IPS-15b (cell line): ENCODE measurements around the gene PSMB8.

ENCODE experiments used
- H3K27me3 ChIP-seq: one replicate; pipeline ENCODE4 v1.6.1; 2013; ENCODE audit warnings: low read length; ENCODE audit not compliant: control insufficient read depth, insufficient read depth
- H3K36me3 ChIP-seq: one replicate; pipeline ENCODE4 v1.6.1; 2013; ENCODE audit warnings: low read length; ENCODE audit not compliant: control insufficient read depth, insufficient read depth
- H3K4me1 ChIP-seq: one replicate; pipeline ENCODE4 v1.6.1; 2013; ENCODE audit warnings: mild to moderate bottlenecking, low read length; ENCODE audit not compliant: control insufficient read depth, insufficient read depth
- H3K4me3 ChIP-seq: one replicate; pipeline ENCODE4 v1.5.1; 2013; ENCODE audit warnings: low read depth, low read length
- H3K9ac ChIP-seq: one replicate; pipeline ENCODE4 v1.6.1; 2013; ENCODE audit warnings: low read depth, mild to moderate bottlenecking, low read length
- H3K9me3 ChIP-seq: one replicate; pipeline ENCODE4 v1.6.1; 2013; ENCODE audit warnings: mild to moderate bottlenecking, low read length; ENCODE audit not compliant: control insufficient read depth, insufficient read depth

The PSMB8 gene

DNA sequence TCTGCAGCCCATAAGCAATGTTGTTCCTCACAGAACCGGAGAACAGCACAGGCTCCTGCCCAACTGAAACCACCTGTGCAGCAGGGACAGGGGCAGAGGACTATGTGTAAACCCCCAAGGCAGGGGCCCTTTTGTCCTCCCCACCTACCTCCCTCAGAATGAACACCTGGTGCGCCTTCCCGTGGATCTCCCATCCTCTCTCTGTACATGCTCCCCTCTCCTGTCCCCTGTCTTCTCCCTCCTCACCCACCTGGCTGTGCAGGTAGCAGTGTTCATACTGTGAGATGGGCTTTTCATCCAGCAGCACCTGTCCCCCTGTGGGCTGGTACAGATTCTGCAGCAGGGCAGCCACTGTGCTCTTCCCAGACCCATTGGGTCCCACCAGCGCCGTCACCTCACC, 13.8 kb downstream of the PSMB8 start:
- H3K4me1 ChIP-seq: no peaks in the 10 kb centered on the region
- no peak overlapping the region for H3K9ac ChIP-seq
- H3K9me3 ChIP-seq: no peaks in the 10 kb centered on the region
- peaks cover 13% of the 10 kb centered on the region for H3K36me3 ChIP-seq
- H3K27me3 ChIP-seq: no peaks in the 10 kb centered on the region
- no peak overlapping the region for H3K4me3 ChIP-seq

DNA sequence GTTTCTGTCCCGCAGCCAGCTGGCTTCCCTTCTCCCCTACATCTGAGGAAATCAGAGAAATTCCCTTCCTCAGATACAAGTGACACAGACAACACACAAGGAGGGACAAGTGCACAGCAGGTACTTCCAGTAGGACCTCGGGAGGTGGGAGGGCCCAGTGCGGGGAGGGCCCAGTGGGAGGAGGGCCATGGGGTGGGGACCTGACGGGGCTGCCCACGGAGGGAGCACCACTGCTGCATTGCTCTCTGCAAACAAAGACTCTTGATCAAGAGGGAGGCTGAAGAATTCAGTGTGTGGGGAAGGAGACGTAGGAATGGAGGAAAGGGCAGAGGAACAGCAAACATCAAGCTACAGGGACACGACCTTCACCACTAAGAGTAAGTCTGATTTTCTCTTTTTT, 14.4 kb downstream of the PSMB8 start:
- H3K36me3 ChIP-seq: peaks cover 13% of the 10 kb centered on the region
- no peak overlapping the region for H3K9ac ChIP-seq
- H3K4me3 ChIP-seq: no peak overlapping the region
- no peaks in the 10 kb centered on the region for H3K9me3 ChIP-seq
- H3K27me3 ChIP-seq: no peaks in the 10 kb centered on the region
- no peaks in the 10 kb centered on the region for H3K4me1 ChIP-seq

DNA sequence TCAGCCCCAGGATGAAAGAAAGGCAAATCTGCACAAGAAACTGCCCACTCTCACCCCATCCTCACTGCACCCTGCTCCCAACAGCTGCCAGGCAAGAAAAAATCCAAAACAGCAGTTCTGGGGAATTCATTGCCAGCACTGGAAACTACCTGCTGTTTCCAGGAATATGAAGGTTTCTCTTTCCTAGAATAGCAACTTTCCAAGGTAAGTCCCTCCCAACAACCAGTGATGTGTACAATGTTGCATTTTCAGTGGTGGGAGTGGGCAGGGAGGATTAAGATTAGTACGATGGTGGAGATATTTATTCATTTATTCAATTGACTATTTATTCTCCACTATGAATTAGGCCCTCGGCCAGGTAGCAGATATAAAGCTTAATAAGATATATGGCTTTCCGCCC, 16.8 kb downstream of the PSMB8 start:
- Histone ChIP-seq H3K4me1 (no peaks in the 10 kb centered on the region), H3K9ac (no peak overlapping the region), H3K27me3 (no peaks in the 10 kb centered on the region), H3K4me3 (no peak overlapping the region), H3K9me3 (no peaks in the 10 kb centered on the region), H3K36me3 (peaks cover 11% of the 10 kb centered on the region)

DNA sequence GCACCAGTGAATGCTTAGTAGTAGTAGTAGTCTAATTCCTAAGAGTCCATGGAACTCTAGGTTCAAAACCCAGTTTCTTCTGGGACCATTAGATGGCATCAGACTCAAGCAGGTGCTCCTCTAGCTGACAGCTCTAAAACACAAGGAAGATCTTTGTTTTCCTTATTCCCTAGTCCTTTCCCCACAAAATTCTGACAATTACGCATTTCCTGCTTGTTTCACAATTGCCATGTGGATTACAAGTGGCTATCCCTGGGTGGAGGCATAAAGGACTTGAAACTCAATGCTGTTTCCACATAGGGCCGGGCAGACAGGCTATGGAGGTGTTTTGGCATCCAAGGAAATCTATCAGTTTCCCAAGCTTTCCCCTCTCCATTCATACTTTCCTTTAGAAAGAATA, 17.9 kb downstream of the PSMB8 start:
- Histone ChIP-seq H3K9me3 (no peaks in the 10 kb centered on the region), H3K27me3 (no peaks in the 10 kb centered on the region), H3K4me1 (no peaks in the 10 kb centered on the region), H3K36me3 (peaks cover 11% of the 10 kb centered on the region), H3K9ac (no peak overlapping the region), H3K4me3 (no peak overlapping the region)

DNA sequence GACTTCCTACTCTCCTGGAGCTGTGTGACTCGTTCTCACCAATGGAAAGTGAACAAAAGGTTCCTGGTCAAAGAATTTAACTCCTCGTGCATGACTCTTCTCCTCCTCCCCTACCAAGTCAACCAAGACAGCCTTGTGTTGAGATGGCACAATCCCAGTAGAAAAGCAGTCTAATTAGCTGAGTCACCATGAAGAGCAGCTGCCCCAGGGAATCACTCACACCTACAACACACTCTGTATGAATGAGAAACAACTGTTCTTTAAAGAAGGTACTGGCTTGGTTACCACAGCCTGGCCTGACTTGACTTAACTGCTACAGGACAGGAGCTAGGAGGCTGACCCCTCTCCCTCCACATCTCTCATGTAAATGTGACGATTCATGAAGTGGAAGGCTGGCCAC, 24.1 kb downstream of the PSMB8 start:
- no peak overlapping the region for H3K4me3 ChIP-seq
- no peaks in the 10 kb centered on the region for H3K4me1 ChIP-seq
- no peak overlapping the region for H3K9ac ChIP-seq
- no peaks in the 10 kb centered on the region for H3K36me3 ChIP-seq
- H3K27me3 ChIP-seq: no peaks in the 10 kb centered on the region
- H3K9me3 ChIP-seq: no peaks in the 10 kb centered on the region

DNA sequence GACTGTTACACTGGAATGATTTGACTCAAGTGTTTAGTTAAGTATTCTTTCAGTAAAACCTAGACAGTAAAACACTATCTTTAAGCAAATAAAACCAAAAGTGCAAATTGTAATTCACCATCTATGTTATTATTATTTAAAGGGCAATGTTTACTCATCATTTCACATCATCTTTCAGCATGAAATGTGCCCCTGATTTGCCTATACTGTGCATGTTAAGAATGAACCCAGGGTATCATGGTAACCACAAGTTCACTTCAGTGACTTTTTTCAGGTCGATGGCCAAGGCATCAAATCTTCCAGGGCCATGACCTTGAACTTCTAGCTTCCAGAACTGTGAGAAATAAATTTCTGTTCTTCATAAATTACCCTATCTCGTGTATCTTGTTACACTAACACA, 25.0 kb downstream of the PSMB8 start:
- Histone ChIP-seq H3K4me1 (no peaks in the 10 kb centered on the region), H3K4me3 (no peak overlapping the region), H3K36me3 (no peaks in the 10 kb centered on the region), H3K9ac (no peak overlapping the region), H3K9me3 (no peaks in the 10 kb centered on the region), H3K27me3 (no peaks in the 10 kb centered on the region)

DNA sequence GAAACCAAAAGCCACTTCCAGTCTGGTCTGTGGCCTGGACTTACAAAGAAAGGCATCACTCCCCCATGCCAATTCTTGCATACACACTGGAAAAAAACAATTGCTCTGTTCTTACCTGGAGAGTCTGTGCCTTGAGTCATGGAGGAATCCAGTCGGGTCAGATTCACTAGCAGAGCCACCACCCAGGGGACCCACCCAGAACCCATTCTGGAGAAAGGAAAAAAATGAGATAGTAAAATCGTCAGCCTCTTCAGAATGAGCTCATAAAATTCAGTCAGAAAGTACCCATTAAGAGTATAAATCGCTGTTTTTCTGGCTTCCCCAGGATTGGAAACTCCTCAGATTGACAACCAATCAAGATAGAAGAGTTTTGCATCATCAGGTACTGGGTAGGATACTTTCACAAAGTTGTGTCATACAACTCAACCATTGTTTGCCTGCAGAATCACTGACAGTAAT, 27.1 kb downstream of the PSMB8 start, which contains the start of gene HLA-DOB:
Gene HLA-DOB, minus strand, starts transcription at position 257 of the 459 bp plus-strand sequence. Its CDS starts 51 bp downstream, at position 206.
- no peaks in the 10 kb centered on the region for H3K27me3 ChIP-seq
- H3K9ac ChIP-seq: no peak within 1 kb of the TSS
- no peaks in the 10 kb centered on the region for H3K4me1 ChIP-seq
- H3K36me3 ChIP-seq: no peaks in the 10 kb centered on the region
- H3K4me3 ChIP-seq: no peak within 1 kb of the TSS
- H3K9me3 ChIP-seq: no peaks in the 10 kb centered on the region

DNA sequence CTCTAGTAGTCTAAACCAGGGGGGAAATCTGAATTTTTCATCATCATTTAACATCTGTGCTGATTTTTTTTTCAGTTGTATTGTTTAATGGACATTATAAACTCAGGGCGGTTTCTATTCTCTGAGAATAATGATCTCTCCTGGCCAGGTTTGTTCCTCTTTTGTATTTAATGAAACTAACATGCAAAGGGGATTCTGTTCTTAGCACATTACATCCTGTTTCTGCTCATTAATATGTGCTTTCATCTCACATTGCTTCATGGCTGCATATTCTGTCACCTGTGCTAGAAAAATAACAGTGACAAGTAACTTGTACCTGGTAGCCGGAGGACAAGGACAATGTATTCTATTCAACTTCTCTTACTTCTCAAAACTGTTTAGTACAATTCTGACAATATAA, 27.9 kb downstream of the PSMB8 start:
- Histone ChIP-seq H3K9me3 (no peaks in the 10 kb centered on the region), H3K4me3 (no peak overlapping the region), H3K9ac (no peak overlapping the region), H3K27me3 (no peaks in the 10 kb centered on the region), H3K36me3 (no peaks in the 10 kb centered on the region), H3K4me1 (no peaks in the 10 kb centered on the region)

DNA sequence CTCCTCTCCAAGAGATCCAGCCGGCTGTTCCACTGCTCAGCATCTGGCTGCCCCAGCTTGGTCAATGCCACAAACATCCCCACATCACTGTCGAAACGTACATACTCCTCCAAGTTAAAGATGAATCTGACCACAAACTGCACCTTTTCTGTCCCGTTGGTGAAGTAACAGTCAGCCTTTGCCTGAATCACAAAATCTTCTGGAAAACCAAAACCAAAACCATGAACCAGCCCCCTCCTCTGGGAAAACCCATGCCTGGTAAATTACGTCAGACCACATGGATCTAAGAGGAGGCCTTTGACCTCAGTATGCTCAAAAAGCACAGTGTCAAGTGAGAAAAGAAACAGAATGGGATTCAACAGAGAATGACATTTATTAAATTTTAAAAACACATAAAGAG, 28.7 kb downstream of the PSMB8 start:
- no peaks in the 10 kb centered on the region for H3K9me3 ChIP-seq
- no peaks in the 10 kb centered on the region for H3K27me3 ChIP-seq
- H3K4me3 ChIP-seq: no peak overlapping the region
- H3K4me1 ChIP-seq: no peaks in the 10 kb centered on the region
- no peaks in the 10 kb centered on the region for H3K36me3 ChIP-seq
- H3K9ac ChIP-seq: no peak overlapping the region

DNA sequence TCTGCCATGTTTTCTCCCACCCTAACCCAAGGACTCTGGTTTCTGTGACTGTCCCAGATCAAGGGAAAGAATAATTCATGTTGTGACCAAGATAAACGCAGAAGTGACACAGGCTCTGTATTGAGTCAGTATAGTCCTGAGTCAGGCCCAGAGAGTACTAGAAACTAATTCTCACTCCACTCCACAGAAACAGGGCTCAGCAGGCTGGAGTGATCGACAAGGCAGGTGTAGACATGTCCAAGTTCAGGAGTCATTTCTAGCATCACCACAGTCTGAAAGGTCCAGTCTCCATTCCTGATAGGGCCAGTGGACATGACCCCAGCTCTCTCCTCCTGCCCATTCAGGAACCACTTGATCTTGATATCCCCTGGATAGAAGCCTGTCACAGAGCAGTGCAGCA, 29.7 kb downstream of the PSMB8 start:
- Histone ChIP-seq H3K9ac (no peak overlapping the region), H3K9me3 (no peaks in the 10 kb centered on the region), H3K36me3 (no peaks in the 10 kb centered on the region), H3K27me3 (no peaks in the 10 kb centered on the region), H3K4me1 (no peaks in the 10 kb centered on the region), H3K4me3 (no peak overlapping the region)

DNA sequence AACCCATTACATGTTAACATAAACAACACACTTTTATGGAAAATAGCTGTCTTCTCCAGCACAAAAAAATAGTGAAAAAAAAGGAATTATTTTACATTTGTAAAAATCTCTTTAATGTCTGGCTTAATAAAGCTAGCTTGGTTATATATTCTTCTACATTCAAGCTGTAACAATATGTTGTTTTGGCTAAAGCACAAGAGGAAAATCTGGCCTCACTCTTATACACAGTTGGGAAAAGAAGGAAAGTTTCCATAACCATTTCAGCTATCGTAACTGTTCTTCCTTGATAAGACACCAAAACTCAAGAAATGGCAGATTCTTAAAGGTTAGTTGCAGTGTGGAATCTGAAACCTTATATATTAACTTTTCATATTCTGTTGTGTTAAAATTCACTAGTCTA, 34.7 kb downstream of the PSMB8 start:
- Histone ChIP-seq H3K9ac (no peak overlapping the region), H3K4me3 (no peak overlapping the region), H3K36me3 (no peaks in the 10 kb centered on the region), H3K9me3 (no peaks in the 10 kb centered on the region), H3K27me3 (no peaks in the 10 kb centered on the region), H3K4me1 (no peaks in the 10 kb centered on the region)

DNA sequence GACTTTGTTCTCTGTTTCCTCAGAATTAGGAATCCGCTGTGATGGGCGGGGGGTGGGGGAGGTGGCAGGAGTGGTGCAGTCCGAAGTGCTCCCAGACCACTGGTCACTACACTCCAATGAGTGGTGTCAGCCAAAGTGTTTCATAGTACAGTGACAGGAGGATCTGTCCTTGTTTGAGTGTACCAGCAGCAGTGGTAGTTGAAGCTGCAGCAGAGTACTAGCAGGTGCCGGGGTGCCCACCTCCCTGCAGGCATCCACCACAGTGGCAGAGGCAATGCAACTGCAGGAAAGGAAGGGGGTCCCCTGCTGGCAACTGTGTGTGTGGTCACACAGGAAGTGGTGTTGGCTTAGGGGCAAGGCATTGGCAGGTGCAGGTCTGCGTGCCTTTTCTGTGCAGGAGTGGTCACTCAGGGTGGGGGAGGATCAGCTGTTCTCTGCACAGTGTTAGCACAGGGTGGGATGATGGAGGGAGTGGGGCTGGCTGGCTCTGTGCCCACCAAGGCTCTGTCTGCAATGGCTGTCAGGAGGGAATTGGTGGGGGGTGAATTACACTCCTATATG, 36.7 kb downstream of the PSMB8 start:
- H3K36me3 ChIP-seq: no peaks in the 10 kb centered on the region
- H3K4me1 ChIP-seq: no peaks in the 10 kb centered on the region
- no peaks in the 10 kb centered on the region for H3K27me3 ChIP-seq
- H3K9me3 ChIP-seq: no peaks in the 10 kb centered on the region
- H3K4me3 ChIP-seq: no peak overlapping the region
- H3K9ac ChIP-seq: no peak overlapping the region
